Astrocyte (in vitro differentiated cells and primary cell): Measurements from ENCODE around the gene GPR22.

Source experiments
- EZH2 ChIP-seq: IDR thresholded peaks from 2 replicates; pipeline ENCODE4 v1.6.1; 2012; ENCODE audit warnings: mild to moderate bottlenecking, low read length, inconsistent platforms; ENCODE audit not compliant: insufficient read depth
- TF ChIP-seq, protein P1 (sequence below): IDR thresholded peaks from 2 replicates; pipeline ENCODE4 v1.5.1; 2011; ENCODE audit warnings: low read depth, mild to moderate bottlenecking, inconsistent platforms, low read length, moderate library complexity; ENCODE audit not compliant: insufficient read depth

DNA sequence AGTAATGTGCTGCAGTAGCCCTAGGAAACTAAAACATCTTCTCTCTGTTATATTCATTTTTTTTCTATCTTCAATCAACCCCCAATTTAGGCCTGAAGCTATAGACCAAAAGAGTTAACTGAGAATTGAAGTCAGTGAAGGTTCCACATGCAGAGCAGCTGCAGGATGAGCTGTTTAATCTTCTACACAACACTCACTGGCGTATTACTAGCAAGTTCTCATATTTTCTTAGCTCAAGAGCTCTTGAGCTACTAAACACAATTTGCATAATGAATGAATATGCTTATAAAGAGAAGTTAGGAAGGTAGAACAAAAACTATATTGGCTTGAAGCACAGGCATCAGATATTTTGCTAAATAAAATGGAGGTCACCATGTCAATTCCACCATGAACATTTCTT lies 41.2 kb upstream of the GPR22 start:
- TF ChIP-seq, protein P1, sequence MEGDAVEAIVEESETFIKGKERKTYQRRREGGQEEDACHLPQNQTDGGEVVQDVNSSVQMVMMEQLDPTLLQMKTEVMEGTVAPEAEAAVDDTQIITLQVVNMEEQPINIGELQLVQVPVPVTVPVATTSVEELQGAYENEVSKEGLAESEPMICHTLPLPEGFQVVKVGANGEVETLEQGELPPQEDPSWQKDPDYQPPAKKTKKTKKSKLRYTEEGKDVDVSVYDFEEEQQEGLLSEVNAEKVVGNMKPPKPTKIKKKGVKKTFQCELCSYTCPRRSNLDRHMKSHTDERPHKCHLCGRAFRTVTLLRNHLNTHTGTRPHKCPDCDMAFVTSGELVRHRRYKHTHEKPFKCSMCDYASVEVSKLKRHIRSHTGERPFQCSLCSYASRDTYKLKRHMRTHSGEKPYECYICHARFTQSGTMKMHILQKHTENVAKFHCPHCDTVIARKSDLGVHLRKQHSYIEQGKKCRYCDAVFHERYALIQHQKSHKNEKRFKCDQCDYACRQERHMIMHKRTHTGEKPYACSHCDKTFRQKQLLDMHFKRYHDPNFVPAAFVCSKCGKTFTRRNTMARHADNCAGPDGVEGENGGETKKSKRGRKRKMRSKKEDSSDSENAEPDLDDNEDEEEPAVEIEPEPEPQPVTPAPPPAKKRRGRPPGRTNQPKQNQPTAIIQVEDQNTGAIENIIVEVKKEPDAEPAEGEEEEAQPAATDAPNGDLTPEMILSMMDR: no peak
- no peak for TF ChIP-seq EZH2
